Esophagus muscularis mucosa (tissue), 3 donors: ENCODE measurements around the gene EFNA1.

Experiments used
- POLR2AphosphoS5 ChIP-seq, 2 donors: sonication (generic); formaldehyde crosslinking; IDR thresholded peaks; one replicate each; pipeline ENCODE4 v1.6.1; 2017; ENCODE audit warnings: antibody characterized with exemption in 2 of 2
- TF ChIP-seq, protein P1 (sequence below), 3 experiments: fragments of 200-600 bp in 2 of 3; fragments of 450-650 bp in 1 of 3; sonication (generic) in 2 of 3; IDR thresholded peaks; one replicate each; pipeline ENCODE4 v1.5.1; 2017 to 2019; ENCODE audit warnings: antibody characterized with exemption in 3 of 3, mild to moderate bottlenecking in 2 of 3, moderate library complexity in 1 of 3

DNA sequence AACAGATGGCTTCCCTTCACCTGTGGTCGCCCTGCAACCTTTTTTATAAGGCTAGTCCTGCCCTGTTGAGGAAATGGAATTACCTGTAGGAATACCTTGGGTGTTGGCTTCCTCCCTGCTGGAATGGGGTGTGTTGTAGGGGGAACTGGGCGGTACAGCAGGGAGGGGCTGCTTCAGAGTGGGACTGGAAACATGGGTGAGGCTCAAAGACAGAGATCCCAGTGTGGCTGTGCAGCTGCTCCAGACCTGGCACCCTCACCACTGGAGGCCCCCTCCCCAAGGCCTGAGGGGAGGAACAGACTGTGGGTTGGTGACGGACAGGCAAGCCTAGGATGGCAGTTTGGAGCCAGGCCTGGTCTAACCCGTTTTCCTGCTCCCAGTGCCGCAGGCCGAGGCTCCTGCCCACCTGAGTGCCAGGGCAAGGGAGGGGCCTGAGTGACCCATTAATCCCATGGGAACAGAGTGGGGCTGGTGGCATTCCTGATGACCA, 44.6 kb upstream of the EFNA1 start:
- TF ChIP-seq, protein P1, sequence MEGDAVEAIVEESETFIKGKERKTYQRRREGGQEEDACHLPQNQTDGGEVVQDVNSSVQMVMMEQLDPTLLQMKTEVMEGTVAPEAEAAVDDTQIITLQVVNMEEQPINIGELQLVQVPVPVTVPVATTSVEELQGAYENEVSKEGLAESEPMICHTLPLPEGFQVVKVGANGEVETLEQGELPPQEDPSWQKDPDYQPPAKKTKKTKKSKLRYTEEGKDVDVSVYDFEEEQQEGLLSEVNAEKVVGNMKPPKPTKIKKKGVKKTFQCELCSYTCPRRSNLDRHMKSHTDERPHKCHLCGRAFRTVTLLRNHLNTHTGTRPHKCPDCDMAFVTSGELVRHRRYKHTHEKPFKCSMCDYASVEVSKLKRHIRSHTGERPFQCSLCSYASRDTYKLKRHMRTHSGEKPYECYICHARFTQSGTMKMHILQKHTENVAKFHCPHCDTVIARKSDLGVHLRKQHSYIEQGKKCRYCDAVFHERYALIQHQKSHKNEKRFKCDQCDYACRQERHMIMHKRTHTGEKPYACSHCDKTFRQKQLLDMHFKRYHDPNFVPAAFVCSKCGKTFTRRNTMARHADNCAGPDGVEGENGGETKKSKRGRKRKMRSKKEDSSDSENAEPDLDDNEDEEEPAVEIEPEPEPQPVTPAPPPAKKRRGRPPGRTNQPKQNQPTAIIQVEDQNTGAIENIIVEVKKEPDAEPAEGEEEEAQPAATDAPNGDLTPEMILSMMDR (IDR thresholded peaks at IDR 0.05): no peak
- TF ChIP-seq POLR2AphosphoS5 (IDR thresholded peaks at IDR 0.05): no peak
